Stimulated activated naive CD8-positive, alpha-beta T cell treated with anti-CD3 and anti-CD28 coated beads, Interleukin-15, amount 100 ng/mL, for 72 hours (primary cell): ENCODE measurements around the gene CNIH1.
A peak's percentile ranks its signal among the peaks of the same experiment; 100 is the strongest.
"Not testable (repeated sequence)": the region's sequence is repeated elsewhere in the genome, so short reads cannot be mapped to it uniquely, and the experiment has no call there.

Experiments used
- ATAC-seq: fragments of 150-1000 bp; cut with Tn5 transposase; 2 replicates; pipeline ENCODE4 v1.10.0; 2021; ENCODE audit warnings: mild to moderate bottlenecking, moderate library complexity
- DNase-seq, 2 donors: peaks; one replicate each; pipeline ENCODE4 v3.0.0; 2021 to 2022
- H3K27ac Mint-ChIP-seq, 2 donors: one replicate each; pipeline ENCODE4 v1.8.0; 2022; ENCODE audit warnings: mild to moderate bottlenecking in 2 of 2, mixed read lengths in 2 of 2, moderate library complexity in 2 of 2
- H3K27me3 Mint-ChIP-seq: one replicate; pipeline ENCODE4 v1.8.0; 2022; ENCODE audit warnings: mixed read lengths
- H3K4me1 Mint-ChIP-seq: one replicate; pipeline ENCODE4 v1.8.0; 2022; ENCODE audit warnings: mild to moderate bottlenecking, mixed read lengths
- H3K4me3 Mint-ChIP-seq, 2 donors: one replicate each; pipeline ENCODE4 v1.8.0; 2022; ENCODE audit warnings: mild to moderate bottlenecking in 2 of 2, mixed read lengths in 2 of 2, moderate library complexity in 1 of 2
- H3K9me3 Mint-ChIP-seq, 2 donors: one replicate each; pipeline ENCODE4 v1.8.0; 2022; ENCODE audit warnings: mixed read lengths in 2 of 2

The CNIH1 gene

GRCh38 chr14:54451121-54451601, 10.0 kb upstream of the CNIH1 start:
- no peak for DNase-seq
- H3K4me1 Mint-ChIP-seq, result peaks cover 13% of the 10 kb centered on the region
- no peaks in the 10 kb centered on the region for H3K9me3 Mint-ChIP-seq
- H3K4me3 Mint-ChIP-seq, result no peak overlapping the region
- ATAC-seq, result no peak
- H3K27ac Mint-ChIP-seq, result no peak overlapping the region
- peaks cover 14% of the 10 kb centered on the region for H3K27me3 Mint-ChIP-seq

GRCh38 chr14:54450535-54450934, 9.4 kb upstream of the CNIH1 start:
- peaks cover 13% of the 10 kb centered on the region for H3K4me1 Mint-ChIP-seq
- no peak overlapping the region for H3K4me3 Mint-ChIP-seq
- ATAC-seq, result peak; percentile 77
- DNase-seq, result no peak
- H3K27me3 Mint-ChIP-seq, result peaks cover 15% of the 10 kb centered on the region
- H3K27ac Mint-ChIP-seq, result peak overlapping the region in 1 of 2 donors; percentile 20
- H3K9me3 Mint-ChIP-seq, result no peaks in the 10 kb centered on the region

GRCh38 chr14:54447231-54447692, 6.1 kb upstream of the CNIH1 start:
- DNase-seq (no peak), ATAC-seq (no peak)
- H3K27ac Mint-ChIP-seq, result no peak overlapping the region

GRCh38 chr14:54446161-54446693, 5.1 kb upstream of the CNIH1 start:
- DNase-seq (no peak), ATAC-seq (no peak)
- H3K9me3 Mint-ChIP-seq, result no peaks in the 10 kb centered on the region
- peaks cover 15% of the 10 kb centered on the region for H3K27me3 Mint-ChIP-seq
- H3K4me1 Mint-ChIP-seq, result peaks cover 24% of the 10 kb centered on the region
- H3K27ac Mint-ChIP-seq, result peak overlapping the region in 1 of 2 donors; percentile 61
- no peak overlapping the region for H3K4me3 Mint-ChIP-seq

More at GRCh38 chr14:54447231-54447692, 6.1 kb upstream of the CNIH1 start:
- H3K27me3 Mint-ChIP-seq, result peaks cover 15% of the 10 kb centered on the region
- H3K4me3 Mint-ChIP-seq, result no peak overlapping the region
- H3K9me3 Mint-ChIP-seq, result no peaks in the 10 kb centered on the region
- peaks cover 15% of the 10 kb centered on the region for H3K4me1 Mint-ChIP-seq

- no peak for ATAC-seq
- Mint-ChIP-seq H3K27me3 (peaks cover 15% of the 10 kb centered on the region), H3K4me1 (peaks cover 20% of the 10 kb centered on the region), H3K27ac (no peak overlapping the region), H3K9me3 (no peaks in the 10 kb centered on the region), H3K4me3 (no peak overlapping the region)
- no peak for DNase-seq
These were observed 3.5 kb upstream of the CNIH1 start for GRCh38 chr14:54444681-54445080.

GRCh38 chr14:54443981-54444380, 2.8 kb upstream of the CNIH1 start:
- no peak for DNase-seq
- Mint-ChIP-seq H3K4me1 (peaks cover 27% of the 10 kb centered on the region), H3K27ac (no peak overlapping the region), H3K4me3 (no peak overlapping the region), H3K27me3 (peaks cover 11% of the 10 kb centered on the region), H3K9me3 (no peaks in the 10 kb centered on the region)
- no peak for ATAC-seq

- not testable (repeated sequence) for ATAC-seq, H3K4me3 Mint-ChIP-seq, H3K27ac Mint-ChIP-seq, H3K9me3 Mint-ChIP-seq, DNase-seq, H3K27me3 Mint-ChIP-seq
- H3K4me1 Mint-ChIP-seq, result peaks cover 35% of the 10 kb centered on the region
These were observed 1.8 kb upstream of the CNIH1 start for GRCh38 chr14:54442961-54443360.

- H3K27ac Mint-ChIP-seq, result peak overlapping the region; percentile 85 to 95
- no peak for ATAC-seq
- no peaks in the 10 kb centered on the region for H3K27me3 Mint-ChIP-seq
- peaks cover 59% of the 10 kb centered on the region for H3K4me1 Mint-ChIP-seq
- DNase-seq, result no peak
- H3K4me3 Mint-ChIP-seq, result peak overlapping the region; percentile 86 to 93
- H3K9me3 Mint-ChIP-seq, result no peaks in the 10 kb centered on the region
These were observed 700 bp downstream of the CNIH1 start for GRCh38 chr14:54440476-54440872.

GRCh38 chr14:54440037-54440436, 1.1 kb downstream of the CNIH1 start:
- Mint-ChIP-seq H3K4me3 (peak overlapping the region; percentile 86 to 93), H3K27ac (peak overlapping the region; percentile 85 to 95), H3K9me3 (no peaks in the 10 kb centered on the region), H3K27me3 (no peaks in the 10 kb centered on the region), H3K4me1 (peaks cover 64% of the 10 kb centered on the region)
- DNase-seq (no peak), ATAC-seq (no peak)

GRCh38 chr14:54438703-54439102, 2.5 kb downstream of the CNIH1 start:
- Mint-ChIP-seq H3K9me3 (no peaks in the 10 kb centered on the region), H3K27me3 (no peaks in the 10 kb centered on the region), H3K4me3 (peak overlapping the region in 1 of 2 donors; percentile 43), H3K27ac (no peak overlapping the region), H3K4me1 (peaks cover 77% of the 10 kb centered on the region)
- no peak for DNase-seq
- no peak for ATAC-seq

GRCh38 chr14:54437954-54438353, 3.2 kb downstream of the CNIH1 start:
- not testable (repeated sequence) for H3K4me3 Mint-ChIP-seq, ATAC-seq, H3K27me3 Mint-ChIP-seq, H3K9me3 Mint-ChIP-seq, DNase-seq, H3K27ac Mint-ChIP-seq
- peaks cover 84% of the 10 kb centered on the region for H3K4me1 Mint-ChIP-seq

- Mint-ChIP-seq H3K9me3 (no peaks in the 10 kb centered on the region), H3K4me3 (peak overlapping the region; percentile 71 to 75), H3K4me1 (peaks cover 89% of the 10 kb centered on the region), H3K27ac (peak overlapping the region; percentile 29 to 96), H3K27me3 (no peaks in the 10 kb centered on the region)
- peak; percentile 17 to 23 for DNase-seq
- ATAC-seq, result peak; percentile 99
These were observed 5.6 kb downstream of the CNIH1 start for GRCh38 chr14:54435500-54435981.

GRCh38 chr14:54428527-54428926, 12.6 kb downstream of the CNIH1 start:
- no peak for DNase-seq
- H3K27me3 Mint-ChIP-seq, result no peaks in the 10 kb centered on the region
- H3K4me1 Mint-ChIP-seq, result peaks cover 50% of the 10 kb centered on the region
- H3K9me3 Mint-ChIP-seq, result no peaks in the 10 kb centered on the region
- H3K27ac Mint-ChIP-seq, result no peak overlapping the region
- no peak overlapping the region for H3K4me3 Mint-ChIP-seq
- ATAC-seq, result peak; percentile 74

- Mint-ChIP-seq H3K27ac (no peak overlapping the region), H3K4me1 (peaks cover 43% of the 10 kb centered on the region), H3K9me3 (no peaks in the 10 kb centered on the region), H3K4me3 (no peak overlapping the region), H3K27me3 (no peaks in the 10 kb centered on the region)
- DNase-seq (no peak), ATAC-seq (no peak)
These were observed 13.3 kb downstream of the CNIH1 start for GRCh38 chr14:54427871-54428270.

GRCh38 chr14:54425537-54426274, 15.5 kb downstream of the CNIH1 start:
- DNase-seq, result no peak
- Mint-ChIP-seq H3K9me3 (no peaks in the 10 kb centered on the region), H3K4me3 (no peak overlapping the region), H3K27me3 (no peaks in the 10 kb centered on the region), H3K27ac (peak overlapping the region in 1 of 2 donors; percentile 73), H3K4me1 (peaks cover 30% of the 10 kb centered on the region)
- ATAC-seq, result no peak

GRCh38 chr14:54425068-54425467, 16.1 kb downstream of the CNIH1 start:
- peaks cover 29% of the 10 kb centered on the region for H3K4me1 Mint-ChIP-seq
- H3K27ac Mint-ChIP-seq, result no peak overlapping the region
- H3K9me3 Mint-ChIP-seq, result no peaks in the 10 kb centered on the region
- ATAC-seq (no peak), DNase-seq (no peak)
- no peak overlapping the region for H3K4me3 Mint-ChIP-seq
- H3K27me3 Mint-ChIP-seq, result no peaks in the 10 kb centered on the region
